Measurements from ENCODE around the gene DLG2.

The DLG2 gene

GRCh38 chr11:84740050-84740449, 887.1 kb downstream of the DLG2 start:
- no peaks in the 10 kb centered on the region for H3K36me3 ChIP-seq (replicated peaks; ENCODE audit: low read depth, low read length)
- H3K4me2 ChIP-seq (ENCODE audit: low read length), result no peak overlapping the region
- no peak for TF ChIP-seq CTCF (IDR thresholded peaks at IDR 0.05; ENCODE audit: low read depth, low read length)
- no peak for TF ChIP-seq EZH2phosphoT487 (IDR thresholded peaks at IDR 0.05; ENCODE audit: low read depth)
- H4K20me1 ChIP-seq (ENCODE audit: insufficient read depth, low read length), result no peaks in the 10 kb centered on the region
- no peaks in the 10 kb centered on the region for H3K79me2 ChIP-seq (ENCODE audit: low read length)
- no peaks in the 10 kb centered on the region for H3K27me3 ChIP-seq (ENCODE audit: low read depth, low read length)
- peaks cover 3% of the 10 kb centered on the region; the same call in 1 of the 2 replicates for H3K9me3 ChIP-seq (ENCODE audit: insufficient read depth, low read length)
- H2AFZ ChIP-seq (ENCODE audit: low read depth, low read length), result no peak overlapping the region
- no peak overlapping the region for H3K9ac ChIP-seq (ENCODE audit: low read length)
- no peaks in the 10 kb centered on the region for H3K4me1 ChIP-seq (ENCODE audit: low read length)
- no peak overlapping the region for H3K4me3 ChIP-seq (ENCODE audit: low read length)
- no peak overlapping the region for H3K27ac ChIP-seq (ENCODE audit: low read length)

GRCh38 chr11:84724256-84724655, 902.9 kb downstream of the DLG2 start:
- peaks cover 9% of the 10 kb centered on the region; the same call in 1 of the 2 replicates for H3K27me3 ChIP-seq (ENCODE audit: low read depth, low read length)
- no peaks in the 10 kb centered on the region for H3K36me3 ChIP-seq (replicated peaks; ENCODE audit: low read depth, low read length)
- no peak overlapping the region for H3K4me3 ChIP-seq (ENCODE audit: low read length)
- H3K4me2 ChIP-seq (ENCODE audit: low read length), result no peak overlapping the region
- H4K20me1 ChIP-seq (ENCODE audit: insufficient read depth, low read length), result no peaks in the 10 kb centered on the region
- H3K9ac ChIP-seq (ENCODE audit: low read length), result no peak overlapping the region
- no peak overlapping the region for H3K27ac ChIP-seq (ENCODE audit: low read length)
- TF ChIP-seq EZH2phosphoT487 (IDR thresholded peaks at IDR 0.05; ENCODE audit: low read depth) (no peak), CTCF (IDR thresholded peaks at IDR 0.05; ENCODE audit: low read depth, low read length) (no peak)
- peaks cover 8% of the 10 kb centered on the region; the same call in 1 of the 2 replicates for H3K4me1 ChIP-seq (ENCODE audit: low read length)
- H3K79me2 ChIP-seq (ENCODE audit: low read length), result no peaks in the 10 kb centered on the region
- H3K9me3 ChIP-seq (ENCODE audit: insufficient read depth, low read length), result no peaks in the 10 kb centered on the region
- no peak overlapping the region for H2AFZ ChIP-seq (ENCODE audit: low read depth, low read length)

GRCh38 chr11:84722583-84723108, 904.5 kb downstream of the DLG2 start:
- Histone ChIP-seq H3K79me2 (ENCODE audit: low read length) (no peaks in the 10 kb centered on the region), H3K4me3 (ENCODE audit: low read length) (no peak overlapping the region), H4K20me1 (ENCODE audit: insufficient read depth, low read length) (no peaks in the 10 kb centered on the region), H2AFZ (ENCODE audit: low read depth, low read length) (no peak overlapping the region), H3K27ac (ENCODE audit: low read length) (no peak overlapping the region), H3K4me2 (ENCODE audit: low read length) (no peak overlapping the region), H3K4me1 (ENCODE audit: low read length) (peaks cover 8% of the 10 kb centered on the region; the same call in 1 of the 2 replicates), H3K9me3 (ENCODE audit: insufficient read depth, low read length) (no peaks in the 10 kb centered on the region), H3K27me3 (ENCODE audit: low read depth, low read length) (peaks cover 9% of the 10 kb centered on the region; the same call in 1 of the 2 replicates), H3K36me3 (replicated peaks; ENCODE audit: low read depth, low read length) (no peaks in the 10 kb centered on the region), H3K9ac (ENCODE audit: low read length) (no peak overlapping the region)
- TF ChIP-seq EZH2phosphoT487 (IDR thresholded peaks at IDR 0.05; ENCODE audit: low read depth) (no peak), CTCF (IDR thresholded peaks at IDR 0.05; ENCODE audit: low read depth, low read length) (peak; percentile 66)

- H3K4me3 ChIP-seq (ENCODE audit: low read length), result peak overlapping the region; percentile 89
- H3K79me2 ChIP-seq (ENCODE audit: low read length), result no peaks in the 10 kb centered on the region
- H3K27ac ChIP-seq (ENCODE audit: low read length), result no peak overlapping the region
- H3K9ac ChIP-seq (ENCODE audit: low read length), result no peak overlapping the region
- no peaks in the 10 kb centered on the region for H3K36me3 ChIP-seq (replicated peaks; ENCODE audit: low read depth, low read length)
- peak overlapping the region; percentile 82 for H3K4me2 ChIP-seq (ENCODE audit: low read length)
- H4K20me1 ChIP-seq (ENCODE audit: insufficient read depth, low read length), result no peaks in the 10 kb centered on the region
- H2AFZ ChIP-seq (ENCODE audit: low read depth, low read length), result peak overlapping the region; percentile 84; the same call in 1 of the 2 replicates
- peaks cover 9% of the 10 kb centered on the region; the same call in 1 of the 2 replicates for H3K27me3 ChIP-seq (ENCODE audit: low read depth, low read length)
- peaks cover 8% of the 10 kb centered on the region; the same call in 1 of the 2 replicates for H3K4me1 ChIP-seq (ENCODE audit: low read length)
- no peaks in the 10 kb centered on the region for H3K9me3 ChIP-seq (ENCODE audit: insufficient read depth, low read length)
- TF ChIP-seq EZH2phosphoT487 (IDR thresholded peaks at IDR 0.05; ENCODE audit: low read depth) (no peak), CTCF (IDR thresholded peaks at IDR 0.05; ENCODE audit: low read depth, low read length) (no peak)
These were observed 905.6 kb downstream of the DLG2 start for GRCh38 chr11:84721561-84721961.
